Ovary (tissue), 9 donors: ENCODE data around the gene CCDC188. TPM values are rescaled to one million over a fixed set of nuclear protein-coding genes. Genes with fewer than 3 reads are reported as not detected.

Source experiments
- DNase-seq, 5 donors: peaks; one replicate each; pipeline ENCODE4 v3.0.0-alpha.2; 2019 to 2020
- H3K27ac ChIP-seq, 2 donors: fragments of 200-600 bp; one replicate each; pipeline versions ENCODE4 v1.5.1 to v1.8.0; 2019 to 2022
- H3K27me3 ChIP-seq: fragments of 200-600 bp; one replicate; pipeline ENCODE4 v1.8.0; 2022
- H3K36me3 ChIP-seq: fragments of 200-600 bp; sonication (generic); one replicate; pipeline ENCODE4 v1.5.1; 2019
- H3K4me1 ChIP-seq: one replicate; pipeline ENCODE4 v1.8.1; 2013; ENCODE audit warnings: mild to moderate bottlenecking, moderate library complexity; ENCODE audit not compliant: insufficient read depth
- H3K4me3 ChIP-seq: fragments of 200-600 bp; sonication (generic); one replicate; pipeline ENCODE4 v1.5.1; 2017
- H3K9me3 ChIP-seq, 2 donors: fragments of 200-600 bp in 1 of 2; sonication (generic) in 1 of 2; one replicate each; pipeline versions ENCODE4 v1.5.1 to v1.8.1; 2013 to 2019; ENCODE audit warnings: mild to moderate bottlenecking in 1 of 2, moderate library complexity in 1 of 2
- EP300 ChIP-seq: sonication (generic); formaldehyde crosslinking; IDR thresholded peaks from one replicate; pipeline ENCODE4 v1.6.1; 2017; ENCODE audit warnings: antibody characterized with exemption
- POLR2A ChIP-seq: fragments of 450-650 bp; IDR thresholded peaks from one replicate; pipeline ENCODE4 v1.6.1; 2017; ENCODE audit warnings: antibody characterized with exemption, mild to moderate bottlenecking, moderate library complexity
- WGBS, 3 donors: extraction: QIAGEN DNeasy Blood & Tissue Kit in 1 of 3; methylation state at CpG; one replicate each; pipeline versions ENCODE4 v1.1.5 to v1.1.7; 2013 to 2017; 5-methylcytosine and 5-hydroxymethylcytosine counted together
- intact Hi-C, 4 donors: fragments of 100-400 bp; cut with DNase I; formaldehyde crosslinking; loops; one replicate each; pipeline versions ENCODE4 v1.11.0 to v1.15.1; 2022 to 2023
- polyA plus RNA-seq, 2 donors: library from polyadenylated mRNA; stranded (reverse); fragments of 200-250 nt in 1 of 2; fragments of 350-450 nt in 1 of 2; fragmentation: Illumina TruSeq in 1 of 2; extraction: RNeasy Lipid Tissue Mini Kit (QIAGEN cat#74804) in 1 of 2; gene quantifications; one replicate each; pipeline ENCODE4 v1.2.3, GENCODE V29; 2013 to 2014
- total RNA-seq, 7 donors: library from RNA; depleted of rRNA in 2 of 7; stranded (reverse); fragments of >200 nt in 2 of 7; fragmentation: NEBNext Ultra II Directional in 3 of 7; extraction: Animal tissue kit (Norgen Biotek cat#: 25700) in 3 of 7; gene quantifications; one replicate each; pipeline versions ENCODE4 v1.1.0 to v1.2.4, GENCODE V29; 2016 to 2023
- TF ChIP-seq, protein P1 (sequence below), 3 donors: fragments of 450-650 bp in 2 of 3; fragments of 200-600 bp in 1 of 3; IDR thresholded peaks; one replicate each; pipeline versions ENCODE4 v1.5.1 to v1.8.0; 2016 to 2022; ENCODE audit warnings: antibody characterized with exemption in 3 of 3, mild to moderate bottlenecking in 1 of 3
- donor health status: DM: no; HTN: no; CAD: no; lungs with moderate emphysema.
- donor health status: DM: no; HTN: no; CAD: no.
- donor health status: Bipolar disorder and iron deficiency.
- donor health status: DM: yes; HTN: yes; CAD: no.
- donor health status: DM: no; HTN: no; CAD: no.
- donor health status: DM: yes; HTN: yes; CAD: no.

Gene CCDC188
- total and polyA plus RNA-seq, 9 donors, result 0.27 to 1.1 (median 0.42) TPM; not detected in 1

DNA sequence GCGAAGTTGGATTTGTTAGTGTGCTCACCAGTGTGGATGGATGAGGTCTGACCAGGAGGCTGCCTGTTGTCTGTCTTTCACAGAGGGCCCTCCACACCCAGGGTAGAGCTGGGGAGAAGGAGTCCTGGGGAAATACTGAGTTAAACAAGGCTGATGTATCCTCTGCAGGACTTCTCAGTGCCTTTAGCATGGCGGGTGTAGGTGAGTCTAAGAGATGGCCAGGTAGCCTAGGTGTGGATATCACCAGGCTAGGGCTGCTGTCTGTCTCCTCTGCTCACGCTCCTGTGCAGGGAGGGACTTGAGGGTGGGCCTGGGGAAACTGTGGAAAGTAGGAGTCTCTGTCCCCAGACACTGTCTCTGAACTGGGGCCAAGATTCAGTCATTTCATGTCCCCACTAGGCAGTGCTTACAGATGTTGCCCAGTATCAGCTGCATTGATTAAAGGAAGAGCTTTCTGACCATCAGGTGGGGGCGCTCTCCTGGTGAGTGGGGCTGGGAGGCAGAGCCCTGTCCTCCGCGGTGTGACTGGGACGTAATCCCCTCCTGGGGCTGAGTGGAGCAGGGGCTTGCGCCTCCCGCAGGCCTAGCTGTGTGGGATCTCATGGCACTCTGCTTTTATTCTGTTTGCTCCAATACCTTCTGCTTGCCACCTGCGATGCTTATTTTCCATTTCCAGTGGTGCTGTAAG is 35.5 kb upstream of the CCDC188 start:
- intact Hi-C loops, result no loop called here
- 58 to 59% (median 59%) methylated on average over 10 of the region's 10 CpGs for WGBS, 3 donors
- TF ChIP-seq POLR2A, result no peak

DNA sequence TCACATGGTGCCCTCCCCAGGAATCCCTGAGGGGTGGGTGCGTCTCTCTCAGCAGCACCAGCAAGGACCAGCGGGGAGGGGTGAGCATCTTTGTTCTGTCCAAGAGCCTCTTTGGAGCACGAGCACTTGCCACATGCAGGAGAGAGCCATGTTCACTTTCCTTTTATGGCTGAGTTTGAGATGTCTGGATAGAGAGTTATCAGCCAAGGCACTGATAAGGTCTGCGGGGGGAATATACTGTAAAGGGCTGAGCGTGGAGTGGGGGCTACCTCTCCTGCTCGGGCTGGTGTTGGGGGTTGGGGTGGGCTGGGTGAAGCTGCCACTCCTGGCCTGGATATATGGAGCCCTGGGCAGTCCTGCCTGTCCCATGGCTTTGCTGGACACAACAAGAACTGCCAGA is 34.9 kb upstream of the CCDC188 start:
- 63 to 84% (median 65%) methylated on average over 5 to 6 of the region's 6 CpGs for WGBS, 3 donors
- no peaks in the 10 kb centered on the region for H3K4me1 ChIP-seq
- H3K9me3 ChIP-seq, result no peaks in the 10 kb centered on the region
- H3K27me3 ChIP-seq, result no peaks in the 10 kb centered on the region
- no peak for DNase-seq
- TF ChIP-seq POLR2A, result no peak
- H3K36me3 ChIP-seq, result no peaks in the 10 kb centered on the region
- intact Hi-C loops, result no loop called here
- H3K27ac ChIP-seq, result no peak overlapping the region
- no peak overlapping the region for H3K4me3 ChIP-seq

More for the DNA sequence above, 35.5 kb upstream of the CCDC188 start:
- H3K27me3 ChIP-seq, result no peaks in the 10 kb centered on the region
- no peaks in the 10 kb centered on the region for H3K9me3 ChIP-seq
- no peak overlapping the region for H3K27ac ChIP-seq
- H3K36me3 ChIP-seq, result no peaks in the 10 kb centered on the region
- H3K4me1 ChIP-seq, result no peaks in the 10 kb centered on the region
- DNase-seq, result no peak
- H3K4me3 ChIP-seq, result no peak overlapping the region

DNA sequence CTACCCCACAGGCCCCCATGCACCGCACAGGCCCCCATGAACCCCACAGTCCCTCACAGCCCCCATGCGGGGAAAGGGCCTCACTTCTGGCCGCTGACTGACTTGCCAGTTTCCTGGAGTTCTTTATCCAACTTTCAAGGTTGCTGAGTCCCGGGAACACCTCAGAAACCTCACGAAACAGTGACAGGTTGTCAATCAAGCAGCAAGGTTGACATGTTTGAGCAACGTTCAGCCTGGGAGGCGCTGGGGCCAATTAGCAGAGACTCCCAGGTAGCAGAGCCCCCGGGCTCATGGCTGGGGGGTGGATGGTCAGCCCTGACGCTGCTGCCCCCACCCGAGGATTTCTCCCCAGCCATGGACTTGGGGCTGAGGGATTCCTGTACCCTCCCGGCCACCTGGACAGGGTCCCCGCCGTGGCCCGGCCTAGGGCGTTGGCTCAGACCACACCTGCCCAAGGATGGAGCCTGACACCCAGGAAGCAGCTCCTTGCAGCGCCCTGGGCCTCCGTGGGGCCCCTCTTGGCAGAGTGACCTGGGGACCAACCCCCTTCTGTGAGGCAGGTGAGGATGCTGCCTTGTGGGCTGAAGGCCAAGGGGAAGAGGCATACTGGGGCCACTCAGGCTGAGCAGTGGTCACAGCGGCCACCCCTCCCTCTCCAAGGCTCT is 33.8 kb upstream of the CCDC188 start:
- WGBS, 3 donors, result 67 to 70% (median 70%) methylated on average over 15 to 18 of the region's 18 CpGs
- no peaks in the 10 kb centered on the region for H3K9me3 ChIP-seq
- TF ChIP-seq, protein P1, sequence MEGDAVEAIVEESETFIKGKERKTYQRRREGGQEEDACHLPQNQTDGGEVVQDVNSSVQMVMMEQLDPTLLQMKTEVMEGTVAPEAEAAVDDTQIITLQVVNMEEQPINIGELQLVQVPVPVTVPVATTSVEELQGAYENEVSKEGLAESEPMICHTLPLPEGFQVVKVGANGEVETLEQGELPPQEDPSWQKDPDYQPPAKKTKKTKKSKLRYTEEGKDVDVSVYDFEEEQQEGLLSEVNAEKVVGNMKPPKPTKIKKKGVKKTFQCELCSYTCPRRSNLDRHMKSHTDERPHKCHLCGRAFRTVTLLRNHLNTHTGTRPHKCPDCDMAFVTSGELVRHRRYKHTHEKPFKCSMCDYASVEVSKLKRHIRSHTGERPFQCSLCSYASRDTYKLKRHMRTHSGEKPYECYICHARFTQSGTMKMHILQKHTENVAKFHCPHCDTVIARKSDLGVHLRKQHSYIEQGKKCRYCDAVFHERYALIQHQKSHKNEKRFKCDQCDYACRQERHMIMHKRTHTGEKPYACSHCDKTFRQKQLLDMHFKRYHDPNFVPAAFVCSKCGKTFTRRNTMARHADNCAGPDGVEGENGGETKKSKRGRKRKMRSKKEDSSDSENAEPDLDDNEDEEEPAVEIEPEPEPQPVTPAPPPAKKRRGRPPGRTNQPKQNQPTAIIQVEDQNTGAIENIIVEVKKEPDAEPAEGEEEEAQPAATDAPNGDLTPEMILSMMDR (IDR thresholded peaks at IDR 0.05), result no peak
- TF ChIP-seq POLR2A (no peak), EP300 (no peak)
- DNase-seq, result no peak
- H3K4me1 ChIP-seq, result no peaks in the 10 kb centered on the region
- no peak overlapping the region for H3K4me3 ChIP-seq
- no peaks in the 10 kb centered on the region for H3K27me3 ChIP-seq
- H3K27ac ChIP-seq, result no peak overlapping the region
- H3K36me3 ChIP-seq, result no peaks in the 10 kb centered on the region
- intact Hi-C loops, result no loop called here

DNA sequence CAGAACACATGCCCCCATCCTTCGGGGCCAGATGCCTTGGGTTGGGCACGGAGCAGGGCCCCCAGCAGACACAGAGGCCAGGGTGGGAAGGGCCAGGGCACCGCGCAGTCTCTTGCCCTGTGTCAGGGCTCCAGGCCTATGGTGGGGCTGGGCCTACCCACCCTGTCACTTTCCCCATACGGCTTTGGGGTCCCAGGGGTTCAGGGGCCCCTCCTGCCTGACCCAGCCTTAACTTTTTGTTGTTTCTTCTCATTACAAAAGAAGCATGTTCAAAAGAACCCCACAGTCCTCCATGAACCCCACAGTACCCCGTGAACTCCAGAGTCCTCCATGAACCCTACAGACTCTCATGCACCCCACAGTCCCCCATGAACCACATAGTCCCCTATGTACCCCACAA is 33.0 kb upstream of the CCDC188 start:
- Histone ChIP-seq H3K9me3 (no peaks in the 10 kb centered on the region), H3K4me3 (no peak overlapping the region), H3K36me3 (no peaks in the 10 kb centered on the region), H3K27ac (no peak overlapping the region), H3K27me3 (no peaks in the 10 kb centered on the region), H3K4me1 (no peaks in the 10 kb centered on the region)
- intact Hi-C loops, result no loop called here
- no peak for DNase-seq
- TF ChIP-seq, protein P1 (IDR thresholded peaks at IDR 0.05), result no peak
- no peak for TF ChIP-seq EP300
- no peak for TF ChIP-seq POLR2A
- 67 to 90% (median 75%) methylated on average over 6 of the region's 6 CpGs for WGBS, 3 donors

DNA sequence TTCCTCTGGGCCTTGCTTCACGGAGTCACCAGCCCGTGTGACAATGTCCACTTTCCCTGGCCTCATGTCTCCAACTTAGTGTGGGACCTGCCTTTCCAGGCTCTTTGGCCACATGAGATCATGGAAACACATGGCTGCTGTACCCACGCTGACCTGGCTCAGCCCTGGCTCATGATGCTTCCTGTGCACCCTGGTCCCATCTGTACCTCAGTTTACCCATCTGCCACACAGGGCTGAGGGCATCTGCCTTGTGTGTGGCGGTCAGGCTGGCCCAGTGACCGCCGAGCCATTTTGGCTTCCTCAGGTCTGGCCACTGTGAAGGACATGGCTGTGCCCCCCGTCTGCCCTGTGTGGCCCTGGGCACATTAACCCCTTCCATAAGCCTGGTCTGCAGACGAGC is 32.2 kb upstream of the CCDC188 start:
- intact Hi-C loops, result no loop called here
- Histone ChIP-seq H3K27ac (no peak overlapping the region), H3K27me3 (no peaks in the 10 kb centered on the region), H3K36me3 (no peaks in the 10 kb centered on the region), H3K4me3 (no peak overlapping the region), H3K4me1 (no peaks in the 10 kb centered on the region), H3K9me3 (no peaks in the 10 kb centered on the region)
- TF ChIP-seq EP300 (no peak), POLR2A (no peak)
- TF ChIP-seq, protein P1 (IDR thresholded peaks at IDR 0.05), result no peak
- DNase-seq, result no peak
- WGBS, 3 donors, result 90 to 91% (median 91%) methylated on average over 8 of the region's 8 CpGs
